NB4 (cell line): ENCODE measurements around the gene SDR42E2.

Source experiments
- DNase-seq: peaks from one replicate; pipeline ENCODE4 v3.0.0; 2010; ENCODE audit warnings: low read depth
- H3K4me3 ChIP-seq: one replicate; pipeline ENCODE4 v1.5.1; 2011; ENCODE audit warnings: mild to moderate bottlenecking, low read depth, low read length, moderate library complexity
- MAX ChIP-seq: IDR thresholded peaks from 2 replicates; pipeline ENCODE4 v1.6.1; 2011; ENCODE audit warnings: low read depth, low read length
- MYC ChIP-seq: IDR thresholded peaks from 2 replicates; pipeline ENCODE4 v1.6.1; 2011; ENCODE audit warnings: low read depth, low read length
- POLR2A ChIP-seq: IDR thresholded peaks from 2 replicates; pipeline ENCODE4 v1.6.1; 2011; ENCODE audit warnings: mild to moderate bottlenecking; ENCODE audit not compliant: insufficient read length; ENCODE audit errors: extremely low read depth
- TF ChIP-seq, protein P1 (sequence below): IDR thresholded peaks from one replicate; pipeline ENCODE4 v1.5.1; 2012; ENCODE audit warnings: low read depth, low read length

SDR42E2 gene

GRCh38 chr16:22204091-22204655 is 41.9 kb downstream of the SDR42E2 start:
- DNase-seq: no peak
- no peak overlapping the region for H3K4me3 ChIP-seq
- TF ChIP-seq POLR2A (no peak), MYC (no peak), MAX (no peak)
- TF ChIP-seq, protein P1, sequence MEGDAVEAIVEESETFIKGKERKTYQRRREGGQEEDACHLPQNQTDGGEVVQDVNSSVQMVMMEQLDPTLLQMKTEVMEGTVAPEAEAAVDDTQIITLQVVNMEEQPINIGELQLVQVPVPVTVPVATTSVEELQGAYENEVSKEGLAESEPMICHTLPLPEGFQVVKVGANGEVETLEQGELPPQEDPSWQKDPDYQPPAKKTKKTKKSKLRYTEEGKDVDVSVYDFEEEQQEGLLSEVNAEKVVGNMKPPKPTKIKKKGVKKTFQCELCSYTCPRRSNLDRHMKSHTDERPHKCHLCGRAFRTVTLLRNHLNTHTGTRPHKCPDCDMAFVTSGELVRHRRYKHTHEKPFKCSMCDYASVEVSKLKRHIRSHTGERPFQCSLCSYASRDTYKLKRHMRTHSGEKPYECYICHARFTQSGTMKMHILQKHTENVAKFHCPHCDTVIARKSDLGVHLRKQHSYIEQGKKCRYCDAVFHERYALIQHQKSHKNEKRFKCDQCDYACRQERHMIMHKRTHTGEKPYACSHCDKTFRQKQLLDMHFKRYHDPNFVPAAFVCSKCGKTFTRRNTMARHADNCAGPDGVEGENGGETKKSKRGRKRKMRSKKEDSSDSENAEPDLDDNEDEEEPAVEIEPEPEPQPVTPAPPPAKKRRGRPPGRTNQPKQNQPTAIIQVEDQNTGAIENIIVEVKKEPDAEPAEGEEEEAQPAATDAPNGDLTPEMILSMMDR: no peak

DNA sequence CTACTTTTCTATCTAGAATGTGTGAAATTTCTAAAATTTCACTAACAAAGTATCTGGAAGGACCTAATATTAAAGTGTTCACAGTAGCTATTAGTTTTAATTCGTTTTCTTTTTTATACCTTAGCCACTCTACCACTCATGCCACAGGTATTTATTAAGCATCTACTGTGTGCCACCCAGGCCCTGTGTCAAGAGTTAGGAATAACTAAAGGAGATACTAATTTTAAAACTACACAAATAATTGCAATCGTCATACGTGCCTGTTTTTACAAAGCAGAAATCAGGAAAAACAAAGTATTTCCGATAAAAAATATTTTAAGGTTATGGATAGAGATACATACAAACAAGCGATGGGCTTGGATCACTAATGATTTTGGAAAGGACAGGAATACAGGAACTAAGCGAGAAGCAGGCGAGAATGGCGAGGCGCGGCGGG is 43.3 kb downstream of the SDR42E2 start:
- peak overlapping the region; percentile 57 for H3K4me3 ChIP-seq
- no peak for DNase-seq
- no peak for TF ChIP-seq MAX
- no peak for TF ChIP-seq POLR2A
- no peak for TF ChIP-seq MYC

GRCh38 chr16:22206013-22206841 is 43.9 kb downstream of the SDR42E2 start, which contains the start of gene EEF2K:
Gene EEF2K (plus strand): TSS chr16:22206278. CDS start chr16:22225730, 19,452 bp downstream.
- H3K4me3 ChIP-seq: peak within 1 kb of the TSS; percentile 90
- DNase-seq: peak; percentile 97
- peak; percentile 94 for TF ChIP-seq MAX
- TF ChIP-seq, protein P1: peak; percentile 48
- TF ChIP-seq POLR2A: peak; percentile 70
- peak; percentile 96 for TF ChIP-seq MYC

GRCh38 chr16:22206842-22207714 is 44.8 kb downstream of the SDR42E2 start:
- peak overlapping the region; percentile 90 for H3K4me3 ChIP-seq
- TF ChIP-seq POLR2A (no peak), MAX (no peak; the same call in 1 of the 2 replicates), MYC (no peak; the same call in 1 of the 2 replicates)
- TF ChIP-seq, protein P1: no peak
- DNase-seq: peak; percentile 86

GRCh38 chr16:22207715-22208360 is 45.5 kb downstream of the SDR42E2 start:
- no peak for DNase-seq
- TF ChIP-seq MAX: no peak
- no peak for TF ChIP-seq MYC
- TF ChIP-seq, protein P1: no peak
- no peak for TF ChIP-seq POLR2A
- peak overlapping the region; percentile 90 for H3K4me3 ChIP-seq
